DLD1 (cell line): ENCODE measurements around the gene INVS.
"Not testable (repeated sequence)": the region's sequence is repeated elsewhere in the genome, so short reads cannot be mapped to it uniquely, and the experiment has no call there.

ENCODE experiments used
- in situ Hi-C: cut with HindIII; loops from 2 replicates; pipeline ENCODE4 v1.10.0; 2017; ENCODE audit warnings: low sequenced_read_pairs

INVS gene

DNA sequence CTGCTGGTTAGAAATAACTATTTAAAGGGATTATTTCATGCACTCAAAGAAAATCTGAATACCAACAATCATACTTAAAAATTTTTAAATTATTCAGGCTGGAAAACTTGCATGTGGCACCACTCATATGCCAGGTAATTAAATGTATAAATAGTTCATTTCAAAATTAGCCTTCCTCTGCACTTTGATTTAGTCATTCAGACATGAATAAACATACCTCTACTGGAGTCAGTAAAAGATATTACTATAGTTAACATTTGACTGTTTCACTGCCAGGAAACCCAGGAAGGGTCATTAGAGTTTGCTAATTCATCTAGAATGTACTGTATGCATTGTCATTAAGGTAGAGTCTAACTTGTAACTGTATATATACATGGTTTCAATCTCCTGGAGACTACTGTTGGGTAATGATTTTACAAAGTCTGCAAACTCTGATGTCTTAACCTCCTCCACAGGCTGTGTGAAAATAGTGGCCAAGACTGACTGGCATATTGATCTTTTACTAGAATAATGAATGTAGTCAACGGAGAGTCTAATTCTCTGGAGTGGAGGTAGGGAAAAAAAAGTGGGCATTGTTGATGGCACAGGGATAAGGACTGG is 210.0 kb downstream of the INVS start:
- in situ Hi-C loops = no loop called here

DNA sequence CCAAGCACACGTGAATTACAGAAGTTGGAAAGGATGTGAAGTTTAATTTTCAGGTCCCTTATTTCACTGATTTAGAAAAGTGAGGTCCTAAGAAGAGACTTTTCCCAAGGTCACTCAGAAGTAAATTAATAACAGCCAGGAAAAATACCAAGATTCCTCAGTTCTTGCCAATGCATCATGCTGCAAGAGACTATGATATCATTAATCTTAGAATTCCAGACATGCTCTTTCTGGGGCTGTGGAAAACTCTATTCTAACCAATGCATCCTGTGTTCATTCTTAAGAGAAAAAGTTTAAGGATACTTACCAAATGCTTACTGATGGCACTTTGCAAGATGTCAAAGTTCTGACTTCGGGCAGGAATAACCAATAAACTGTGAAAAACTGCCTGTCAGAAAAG is 210.9 kb downstream of the INVS start:
- in situ Hi-C loops = no loop called here

DNA sequence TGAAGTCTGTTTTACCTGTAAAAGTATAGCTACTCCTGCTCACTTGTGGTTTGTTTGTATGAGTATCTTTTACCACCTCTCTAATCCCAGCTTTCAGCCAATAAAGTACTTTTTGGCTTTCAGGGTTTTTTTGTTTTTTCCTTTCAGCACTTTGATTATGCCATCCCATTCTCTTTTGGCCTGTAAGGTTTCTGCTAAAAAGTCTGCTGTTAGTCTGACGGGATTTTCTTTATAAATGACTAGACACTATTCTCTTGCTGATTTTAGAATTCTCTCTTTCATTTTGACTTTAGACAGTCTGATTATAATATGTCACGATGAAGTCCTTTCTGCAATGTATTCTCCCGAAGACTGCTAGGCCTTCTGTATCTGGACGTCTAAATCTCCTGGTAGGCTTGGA is 216.5 kb downstream of the INVS start:
- in situ Hi-C loops = no loop called here

DNA sequence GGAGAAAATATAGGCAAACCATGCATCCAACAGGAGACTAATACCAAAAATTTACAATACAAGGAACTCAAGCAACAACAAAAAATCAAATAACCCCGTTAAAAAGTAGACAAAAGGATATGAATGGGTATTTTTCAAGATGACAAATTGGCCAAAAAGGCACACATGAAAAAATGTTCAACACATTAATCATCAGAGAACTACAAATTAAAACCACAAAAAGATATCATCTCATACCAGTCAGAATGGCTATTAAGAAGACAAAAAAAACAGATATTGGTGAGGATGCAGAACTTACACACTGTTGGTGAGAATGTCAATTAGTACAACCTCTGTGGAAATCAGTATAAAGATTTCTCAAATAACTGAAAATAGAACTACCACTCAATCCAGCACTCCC is 218.7 kb downstream of the INVS start:
- in situ Hi-C loops = no loop called here

DNA sequence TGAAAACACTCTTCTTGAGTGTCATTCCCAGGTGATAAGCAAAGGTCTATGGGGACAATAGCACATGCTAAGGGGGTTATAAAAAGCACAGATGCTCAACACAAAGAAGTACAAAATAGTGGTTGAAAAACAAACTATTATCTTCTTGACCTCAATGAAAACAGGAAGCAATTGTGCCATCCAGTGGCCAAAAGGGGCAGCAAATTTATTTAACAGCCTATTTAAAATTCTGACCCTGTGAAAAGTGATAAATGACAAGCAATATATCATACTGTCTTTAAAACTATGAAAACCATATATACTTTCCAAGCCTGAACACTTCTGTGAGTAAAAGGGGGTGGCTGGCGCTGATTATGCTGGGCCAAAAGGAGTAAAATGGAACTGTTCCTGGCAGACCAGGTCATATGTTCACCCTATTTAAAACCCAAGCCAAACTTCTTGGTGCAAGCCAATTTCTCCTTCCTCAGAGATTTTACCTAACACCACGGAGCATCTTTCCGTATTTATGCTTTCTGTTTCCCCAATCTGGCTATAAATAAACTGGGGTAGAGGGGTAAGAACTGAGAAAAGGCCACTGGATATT is 224.0 kb downstream of the INVS start:
- in situ Hi-C loops = no loop called here

DNA sequence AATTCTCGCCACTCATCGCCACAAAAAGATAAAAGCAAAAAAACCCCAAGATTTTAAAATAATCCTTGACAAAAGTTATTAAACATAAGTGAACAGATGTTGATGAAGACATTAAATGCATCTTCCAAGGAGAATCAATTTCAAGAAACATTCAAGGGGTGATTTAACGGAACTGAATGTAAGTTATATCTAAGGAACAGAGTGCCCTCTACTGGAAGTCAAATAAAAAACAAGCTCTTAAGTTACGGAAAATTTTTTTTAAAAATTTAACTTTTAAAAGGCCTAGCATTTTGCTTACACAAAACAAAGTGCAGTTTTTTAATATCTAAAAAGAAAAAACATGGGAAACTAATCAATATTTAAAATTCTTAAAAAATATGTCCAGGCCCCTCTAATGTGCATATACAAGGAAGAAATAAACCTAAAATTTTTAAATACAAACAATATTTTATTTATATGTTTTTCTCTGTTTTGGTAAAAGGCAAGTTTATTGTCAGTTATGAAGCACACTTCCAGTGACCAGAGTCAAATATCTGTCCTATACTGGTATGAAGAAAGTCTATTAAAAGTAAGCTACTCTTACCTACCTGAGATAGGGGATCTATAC is 225.7 kb downstream of the INVS start:
- in situ Hi-C loops = no loop called here

DNA sequence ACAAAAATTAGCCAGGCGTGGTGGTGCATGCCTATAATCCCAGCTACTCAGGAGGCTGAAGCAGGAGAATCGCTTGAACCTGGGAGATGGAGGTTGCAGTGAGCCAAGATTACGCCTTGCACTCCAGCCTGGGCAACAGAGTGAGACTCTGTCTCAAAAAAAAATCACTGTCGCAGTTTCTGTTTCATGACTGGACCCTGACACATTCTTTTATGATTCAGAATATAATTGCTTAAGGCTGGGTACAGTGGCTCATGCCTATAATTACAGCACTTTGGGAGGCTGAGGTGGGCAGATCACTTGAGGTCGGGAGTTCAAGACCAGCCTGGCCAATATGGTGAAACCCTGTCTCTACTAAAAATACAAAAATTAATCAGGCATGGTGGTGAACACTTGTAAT is 239.7 kb downstream of the INVS start:
- in situ Hi-C loops = not testable (repeated sequence)

DNA sequence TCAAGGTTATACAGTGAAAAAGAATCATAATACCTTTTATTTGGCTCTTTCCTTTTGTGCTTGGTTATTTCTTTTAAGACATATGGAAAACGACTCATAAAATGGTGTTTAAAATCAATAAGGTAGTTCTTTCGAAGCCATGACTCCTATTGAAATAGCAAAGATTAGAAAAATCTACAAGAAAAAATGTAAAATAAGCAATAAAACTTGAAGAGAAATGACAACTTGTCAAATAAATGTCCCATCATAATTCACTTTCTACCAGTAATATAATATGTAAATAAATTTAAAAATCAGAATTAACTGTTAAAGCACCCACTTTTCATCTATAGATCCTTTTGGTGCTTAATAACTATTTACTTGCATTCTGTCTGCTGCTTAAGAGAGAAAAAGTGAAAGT is 241.2 kb downstream of the INVS start:
- in situ Hi-C loops = no loop called here

DNA sequence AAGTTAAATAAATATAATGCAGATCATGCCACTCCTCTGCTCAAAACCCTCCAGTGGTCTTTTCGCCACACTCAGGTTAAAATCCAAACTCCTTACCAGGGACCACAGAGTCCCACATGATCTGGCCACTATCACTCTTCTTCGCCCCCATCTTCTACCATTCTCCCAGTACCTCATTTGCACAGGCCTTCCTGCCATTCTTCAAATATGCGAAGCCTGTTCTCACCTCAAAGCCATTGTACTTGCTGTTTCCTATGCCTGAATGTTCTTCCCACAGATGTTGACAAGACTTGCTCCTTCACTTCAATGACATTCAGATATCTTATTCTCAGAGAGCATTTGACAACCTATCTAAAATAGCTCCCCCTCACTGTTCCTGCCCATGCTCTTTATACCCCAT is 242.8 kb downstream of the INVS start:
- in situ Hi-C loops = no loop called here

DNA sequence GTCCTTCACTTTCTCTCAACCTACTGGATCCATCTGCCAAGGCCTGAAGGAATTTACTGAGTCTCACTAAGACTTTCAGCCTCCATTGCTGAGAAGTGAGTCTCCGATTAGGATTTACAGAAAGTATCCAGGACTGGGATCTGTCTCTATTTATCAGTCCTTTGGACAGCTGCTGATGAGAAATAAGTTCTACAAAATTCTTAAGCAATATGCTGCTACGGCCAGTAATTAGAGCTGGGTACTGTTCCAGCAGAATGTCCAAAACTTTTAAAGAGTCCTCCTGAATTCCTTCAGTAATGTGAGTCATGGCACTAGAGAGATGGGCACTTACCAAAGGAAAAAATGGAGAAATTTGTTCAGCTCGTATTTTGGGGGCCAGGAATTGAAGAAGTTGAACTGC is 247.8 kb downstream of the INVS start:
- in situ Hi-C loops = no loop called here

DNA sequence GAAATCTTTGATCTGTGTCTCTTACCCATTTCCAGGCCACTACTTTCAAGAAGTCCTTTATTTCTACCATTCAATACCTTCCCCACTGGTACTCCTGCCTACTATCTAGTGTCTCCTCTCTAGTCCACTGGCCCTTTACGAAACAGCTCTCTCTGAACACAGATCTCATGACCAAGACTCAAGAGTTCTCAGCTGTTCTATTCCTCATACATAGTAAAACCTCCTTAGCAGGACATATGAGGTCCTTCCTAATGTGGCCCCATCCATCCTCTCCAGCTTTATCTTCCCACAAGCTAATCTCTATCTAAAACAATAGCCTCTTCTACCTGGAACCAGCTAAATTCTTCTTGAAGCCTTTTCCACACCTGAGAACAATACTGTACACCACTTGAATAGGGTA is 251.1 kb downstream of the INVS start:
- in situ Hi-C loops = no loop called here
